Glutamatergic neuron (in vitro differentiated cells): ENCODE measurements around the gene XRCC4. TPM values are rescaled to one million over a fixed set of nuclear protein-coding genes. Genes with fewer than 3 reads are reported as not detected.

Experiments
- DNase-seq: peaks from one replicate; pipeline ENCODE4 v3.0.0; 2022
- H3K27ac Mint-ChIP-seq: one replicate; pipeline ENCODE4 v1.8.0; 2020; ENCODE audit warnings: mild to moderate bottlenecking, mixed read lengths, inconsistent platforms; ENCODE audit not compliant: unreplicated experiment
- H3K27me3 Mint-ChIP-seq: one replicate; pipeline ENCODE4 v1.8.0; 2020; ENCODE audit warnings: mild to moderate bottlenecking, moderate library complexity, mixed read lengths, inconsistent platforms; ENCODE audit not compliant: unreplicated experiment
- H3K36me3 Mint-ChIP-seq: one replicate; pipeline ENCODE4 v1.8.0; 2020; ENCODE audit warnings: mild to moderate bottlenecking, mixed read lengths, inconsistent platforms; ENCODE audit not compliant: unreplicated experiment
- H3K4me1 Mint-ChIP-seq: one replicate; pipeline ENCODE4 v1.8.0; 2020; ENCODE audit warnings: mild to moderate bottlenecking, low read depth, mixed read lengths, inconsistent platforms; ENCODE audit not compliant: unreplicated experiment
- H3K4me3 Mint-ChIP-seq: one replicate; pipeline ENCODE4 v1.8.0; 2020; ENCODE audit warnings: mild to moderate bottlenecking, mixed read lengths, inconsistent platforms; ENCODE audit not compliant: unreplicated experiment
- H3K9me3 Mint-ChIP-seq: one replicate; pipeline ENCODE4 v1.8.0; 2020; ENCODE audit warnings: mild to moderate bottlenecking, moderate library complexity, mixed read lengths, inconsistent platforms; ENCODE audit not compliant: unreplicated experiment
- total RNA-seq: library from RNA; stranded (reverse); fragmentation: NEBNext Ultra II Directional; extraction: Animal tissue kit (Norgen Biotek cat#: 25700); gene quantifications from one replicate; pipeline ENCODE4 v1.2.1, GENCODE V29; 2021; ENCODE audit not compliant: unreplicated experiment
- TF ChIP-seq, protein P1 (sequence below): fragments of 200-600 bp; sonication (generic); IDR thresholded peaks from one replicate; pipeline ENCODE4 v1.5.0; 2021; ENCODE audit not compliant: partially characterized antibody, unreplicated experiment

Gene XRCC4
- total RNA-seq, 1 donor from 2014 or later = 5.9 TPM

GRCh38 chr5:83093692-83094091 lies 16.3 kb downstream of the XRCC4 start:
- Mint-ChIP-seq H3K9me3 (peaks cover 2% of the 10 kb centered on the region), H3K36me3 (peaks cover 34% of the 10 kb centered on the region), H3K27ac (no peak overlapping the region), H3K4me1 (no peaks in the 10 kb centered on the region), H3K4me3 (no peak overlapping the region), H3K27me3 (no peaks in the 10 kb centered on the region)
- DNase-seq = no peak
- TF ChIP-seq, protein P1, sequence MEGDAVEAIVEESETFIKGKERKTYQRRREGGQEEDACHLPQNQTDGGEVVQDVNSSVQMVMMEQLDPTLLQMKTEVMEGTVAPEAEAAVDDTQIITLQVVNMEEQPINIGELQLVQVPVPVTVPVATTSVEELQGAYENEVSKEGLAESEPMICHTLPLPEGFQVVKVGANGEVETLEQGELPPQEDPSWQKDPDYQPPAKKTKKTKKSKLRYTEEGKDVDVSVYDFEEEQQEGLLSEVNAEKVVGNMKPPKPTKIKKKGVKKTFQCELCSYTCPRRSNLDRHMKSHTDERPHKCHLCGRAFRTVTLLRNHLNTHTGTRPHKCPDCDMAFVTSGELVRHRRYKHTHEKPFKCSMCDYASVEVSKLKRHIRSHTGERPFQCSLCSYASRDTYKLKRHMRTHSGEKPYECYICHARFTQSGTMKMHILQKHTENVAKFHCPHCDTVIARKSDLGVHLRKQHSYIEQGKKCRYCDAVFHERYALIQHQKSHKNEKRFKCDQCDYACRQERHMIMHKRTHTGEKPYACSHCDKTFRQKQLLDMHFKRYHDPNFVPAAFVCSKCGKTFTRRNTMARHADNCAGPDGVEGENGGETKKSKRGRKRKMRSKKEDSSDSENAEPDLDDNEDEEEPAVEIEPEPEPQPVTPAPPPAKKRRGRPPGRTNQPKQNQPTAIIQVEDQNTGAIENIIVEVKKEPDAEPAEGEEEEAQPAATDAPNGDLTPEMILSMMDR = no peak

GRCh38 chr5:83095163-83095956 lies 18.0 kb downstream of the XRCC4 start:
- H3K27me3 Mint-ChIP-seq = no peaks in the 10 kb centered on the region
- no peak overlapping the region for H3K27ac Mint-ChIP-seq

DNA sequence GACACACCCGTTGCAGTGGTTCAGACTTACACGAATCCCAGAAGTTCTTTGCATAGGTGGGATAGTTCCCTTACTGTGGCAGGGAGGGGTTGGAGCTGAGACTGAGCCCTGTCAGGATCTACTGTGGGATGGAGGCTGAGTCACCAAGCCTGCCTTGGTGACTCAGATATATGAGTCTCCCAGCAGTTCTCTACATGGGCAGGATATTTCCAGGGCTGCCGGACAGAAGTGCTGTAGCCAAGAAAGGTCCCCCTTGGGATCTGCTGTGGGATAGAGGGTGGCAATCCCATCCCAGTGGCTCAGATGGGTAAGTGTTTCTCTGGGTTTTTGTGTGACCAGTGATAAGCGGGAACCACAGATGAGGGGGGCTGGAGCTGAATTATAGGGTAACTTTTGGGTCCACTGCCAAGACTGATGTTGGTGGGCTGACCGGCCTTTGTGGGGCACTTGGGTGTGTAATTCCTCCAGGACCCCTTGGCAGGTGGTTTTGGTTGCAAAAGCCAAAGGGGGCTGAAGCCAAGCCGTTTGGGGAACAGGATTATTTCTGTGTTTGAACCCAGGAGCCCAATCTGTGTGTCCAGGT lies 18.7 kb downstream of the XRCC4 start:
- H3K36me3 Mint-ChIP-seq = peaks cover 27% of the 10 kb centered on the region

More at GRCh38 chr5:83095163-83095956, 18.0 kb downstream of the XRCC4 start:
- H3K9me3 Mint-ChIP-seq = peaks cover 2% of the 10 kb centered on the region
- DNase-seq = no peak
- no peaks in the 10 kb centered on the region for H3K4me1 Mint-ChIP-seq
- H3K4me3 Mint-ChIP-seq = no peak overlapping the region
- peaks cover 29% of the 10 kb centered on the region for H3K36me3 Mint-ChIP-seq
- TF ChIP-seq, protein P1 = no peak

GRCh38 chr5:83096660-83097339 lies 19.5 kb downstream of the XRCC4 start:
- Mint-ChIP-seq H3K36me3 (peaks cover 27% of the 10 kb centered on the region), H3K9me3 (peaks cover 2% of the 10 kb centered on the region)
- TF ChIP-seq, protein P1 = no peak

More for the DNA sequence above, 18.7 kb downstream of the XRCC4 start:
- no peak overlapping the region for H3K4me3 Mint-ChIP-seq
- no peaks in the 10 kb centered on the region for H3K27me3 Mint-ChIP-seq
- TF ChIP-seq, protein P1 = no peak
- H3K27ac Mint-ChIP-seq = no peak overlapping the region
- no peaks in the 10 kb centered on the region for H3K4me1 Mint-ChIP-seq
- H3K9me3 Mint-ChIP-seq = peaks cover 2% of the 10 kb centered on the region
- DNase-seq = no peak

More at GRCh38 chr5:83096660-83097339, 19.5 kb downstream of the XRCC4 start:
- Mint-ChIP-seq H3K4me3 (no peak overlapping the region), H3K27ac (no peak overlapping the region), H3K4me1 (peaks cover 2% of the 10 kb centered on the region), H3K27me3 (no peaks in the 10 kb centered on the region)
- DNase-seq = no peak
